ENCODE results near the gene ARTN. TPM values are rescaled to one million over a fixed set of nuclear protein-coding genes. Genes with fewer than 3 reads are reported as not detected.

ARTN gene
- total and polyA plus RNA-seq, 7 experiments from 2014 or later, result 0.51 to 2.2 (median 0.68) TPM; not detected in 2

GRCh38 chr1:43932786-43933385, 715 bp upstream of the ARTN start:
- Histone ChIP-seq H3K27ac (ENCODE audit: low read depth, low read length) (no peak overlapping the region), H3K9me3 (ENCODE audit: control insufficient read depth in 2 of 3, low read length in 3 of 3) (no peaks in the 10 kb centered on the region), H3K4me3 (ENCODE audit: low read length) (no peak overlapping the region), H3K4me1 (ENCODE audit: control insufficient read depth in 2 of 2, insufficient read depth in 2 of 2, low read length in 2 of 2) (peaks cover 0 to 9% of the 10 kb centered on the region in 2 donors), H3K36me3 (ENCODE audit: control insufficient read depth in 2 of 3, insufficient read depth in 3 of 3, low read length in 3 of 3) (no peaks in the 10 kb centered on the region), H3K27me3 (ENCODE audit: control insufficient read depth in 2 of 2, insufficient read depth in 2 of 2, low read length in 2 of 2) (peaks cover 9 to 19% of the 10 kb centered on the region in 2 donors)
- Mint-ChIP-seq H3K9me3 (no peaks in the 10 kb centered on the region), H3K36me3 (peaks cover 0 to 4% (median 0%) of the 10 kb centered on the region in 5 donors), H3K27me3 (peaks cover 21 to 29% (median 26%) of the 10 kb centered on the region in 5 donors), H3K4me1 (peaks cover 10 to 23% (median 14%) of the 10 kb centered on the region in 7 donors), H3K27ac (no peak overlapping the region), H3K4me3 (peak overlapping the region in 8 of 10 donors; percentile 13 to 70 (median 30))
- DNase-seq (no peak), ATAC-seq (no peak)
- intact Hi-C loops (cut with micrococcal nuclease), result loop anchor here in 1 of 2 donors (10.0 kb wide), 1 partner anchor 708 kb away; no protein-coding TSS in a partner anchor
- CTCF ChIA-PET, result interaction anchor here (0.7 to 3.8 kb wide), 3 partner anchors 14 to 238 kb away, joined by 5 to 50 read pairs (median 17); partner anchors contain the start of gene IPO13
- POLR2A ChIA-PET, result no interaction called here

- Mint-ChIP-seq H3K36me3 (peaks cover 0 to 4% (median 0%) of the 10 kb centered on the region in 5 donors), H3K9me3 (no peaks in the 10 kb centered on the region), H3K4me1 (peaks cover 10 to 29% (median 14%) of the 10 kb centered on the region in 7 donors), H3K27ac (no peak overlapping the region), H3K27me3 (peaks cover 21 to 29% (median 26%) of the 10 kb centered on the region in 5 donors), H3K4me3 (peak overlapping the region in 8 of 10 donors; percentile 12 to 70 (median 46))
- H3K36me3 ChIP-seq (ENCODE audit: control insufficient read depth in 2 of 3, insufficient read depth in 3 of 3, low read length in 3 of 3), result no peaks in the 10 kb centered on the region
- peaks cover 0 to 9% of the 10 kb centered on the region in 2 donors for H3K4me1 ChIP-seq (ENCODE audit: control insufficient read depth in 2 of 2, insufficient read depth in 2 of 2, low read length in 2 of 2)
- H3K27me3 ChIP-seq (ENCODE audit: control insufficient read depth in 2 of 2, insufficient read depth in 2 of 2, low read length in 2 of 2), result peaks cover 9 to 19% of the 10 kb centered on the region in 2 donors
- H3K4me3 ChIP-seq (ENCODE audit: low read length), result no peak overlapping the region
- H3K27ac ChIP-seq (ENCODE audit: low read depth, low read length), result no peak overlapping the region
- peak; percentile 82 for ATAC-seq
- intact Hi-C loops (cut with micrococcal nuclease), result loop anchor here (1.0 to 10.0 kb wide), 4 partner anchors 102 to 710 kb away; no protein-coding TSS in a partner anchor
- POLR2A ChIA-PET, result interaction anchor here (0.6 to 1.6 kb wide), 2 partner anchors 11 to 35 kb away, joined by 3 to 5 read pairs; no protein-coding TSS in a partner anchor
- DNase-seq, result peak in 6 of 9 donors; percentile 29 to 68 (median 44)
- CTCF ChIA-PET, result interaction anchor here (0.7 to 3.8 kb wide), 14 partner anchors 9 to 407 kb away, joined by 3 to 50 read pairs (median 4); partner anchors contain the start of gene IPO13
- no peaks in the 10 kb centered on the region for H3K9me3 ChIP-seq (ENCODE audit: control insufficient read depth in 2 of 3, low read length in 3 of 3)
Measured at GRCh38 chr1:43934101-43934985, 742 bp downstream of the ARTN start.

- CTCF ChIA-PET, result interaction anchor here (0.7 to 3.8 kb wide), 14 partner anchors 9 to 407 kb away, joined by 3 to 50 read pairs (median 4); partner anchors contain the start of gene IPO13
- H3K9me3 Mint-ChIP-seq, result no peaks in the 10 kb centered on the region
- peaks cover 9 to 19% of the 10 kb centered on the region in 2 donors for H3K27me3 ChIP-seq (ENCODE audit: control insufficient read depth in 2 of 2, insufficient read depth in 2 of 2, low read length in 2 of 2)
Measured at GRCh38 chr1:43934986-43935324, 1.4 kb downstream of the ARTN start.

GRCh38 chr1:43935711-43936427, 2.3 kb downstream of the ARTN start:
- intact Hi-C loops (cut with micrococcal nuclease), result loop anchor here (2.0 to 10.0 kb wide), 2 partner anchors 101 to 711 kb away; no protein-coding TSS in a partner anchor
- Mint-ChIP-seq H3K9me3 (no peaks in the 10 kb centered on the region), H3K36me3 (peaks cover 0 to 6% (median 4%) of the 10 kb centered on the region in 5 donors), H3K4me3 (peak overlapping the region in 7 of 10 donors; percentile 17 to 83 (median 53)), H3K27me3 (peaks cover 21 to 29% (median 26%) of the 10 kb centered on the region in 5 donors), H3K4me1 (peaks cover 10 to 29% (median 14%) of the 10 kb centered on the region in 7 donors), H3K27ac (no peak overlapping the region)
- ChIA-PET POLR2A (interaction anchor here (0.6 kb wide), 1 partner anchor 1467 kb away, joined by 3 read pairs; no protein-coding TSS in a partner anchor), CTCF (interaction anchor here (1.0 to 3.8 kb wide), 9 partner anchors 8 to 408 kb away, joined by 3 to 50 read pairs (median 4); partner anchors contain the start of gene IPO13)
- no peak overlapping the region for H3K4me3 ChIP-seq (ENCODE audit: low read length)
- no peaks in the 10 kb centered on the region for H3K9me3 ChIP-seq (ENCODE audit: control insufficient read depth in 2 of 3, low read length in 3 of 3)
- H3K27ac ChIP-seq (ENCODE audit: low read depth, low read length), result no peak overlapping the region
- H3K36me3 ChIP-seq (ENCODE audit: control insufficient read depth in 2 of 3, insufficient read depth in 3 of 3, low read length in 3 of 3), result no peaks in the 10 kb centered on the region
- ATAC-seq, result no peak
- H3K4me1 ChIP-seq (ENCODE audit: control insufficient read depth in 2 of 2, insufficient read depth in 2 of 2, low read length in 2 of 2), result peaks cover 0 to 9% of the 10 kb centered on the region in 2 donors
- peaks cover 9 to 19% of the 10 kb centered on the region in 2 donors for H3K27me3 ChIP-seq (ENCODE audit: control insufficient read depth in 2 of 2, insufficient read depth in 2 of 2, low read length in 2 of 2)
- no peak for DNase-seq

More at GRCh38 chr1:43934986-43935324, 1.4 kb downstream of the ARTN start:
- peaks cover 0 to 5% (median 4%) of the 10 kb centered on the region in 5 donors for H3K36me3 Mint-ChIP-seq
- H3K27me3 Mint-ChIP-seq, result peaks cover 21 to 29% (median 26%) of the 10 kb centered on the region in 5 donors
- H3K9me3 ChIP-seq (ENCODE audit: control insufficient read depth in 2 of 3, low read length in 3 of 3), result no peaks in the 10 kb centered on the region
- ATAC-seq (no peak), DNase-seq (no peak)
- peaks cover 10 to 29% (median 14%) of the 10 kb centered on the region in 7 donors for H3K4me1 Mint-ChIP-seq
- H3K27ac Mint-ChIP-seq, result no peak overlapping the region
- H3K4me3 ChIP-seq (ENCODE audit: low read length), result no peak overlapping the region
- POLR2A ChIA-PET, result interaction anchor here (0.6 to 1.6 kb wide), 2 partner anchors 11 to 36 kb away, joined by 3 to 5 read pairs; no protein-coding TSS in a partner anchor
- intact Hi-C loops (cut with micrococcal nuclease), result loop anchor here (1.0 to 10.0 kb wide), 4 partner anchors 102 to 710 kb away; no protein-coding TSS in a partner anchor
- no peaks in the 10 kb centered on the region for H3K36me3 ChIP-seq (ENCODE audit: control insufficient read depth in 2 of 3, insufficient read depth in 3 of 3, low read length in 3 of 3)
- H3K4me3 Mint-ChIP-seq, result peak overlapping the region in 2 of 10 donors; percentile 30 to 45
- H3K4me1 ChIP-seq (ENCODE audit: control insufficient read depth in 2 of 2, insufficient read depth in 2 of 2, low read length in 2 of 2), result peaks cover 0 to 9% of the 10 kb centered on the region in 2 donors
- no peak overlapping the region for H3K27ac ChIP-seq (ENCODE audit: low read depth, low read length)

GRCh38 chr1:43936431-43937151, 3.0 kb downstream of the ARTN start:
- peak in 1 of 9 donors; percentile 33 for DNase-seq
- peaks cover 0 to 9% of the 10 kb centered on the region in 2 donors for H3K4me1 ChIP-seq (ENCODE audit: control insufficient read depth in 2 of 2, insufficient read depth in 2 of 2, low read length in 2 of 2)
- POLR2A ChIA-PET, result no interaction called here
- H3K4me3 Mint-ChIP-seq, result peak overlapping the region in 8 of 10 donors; percentile 20 to 83 (median 58)
- peaks cover 10 to 29% (median 14%) of the 10 kb centered on the region in 7 donors for H3K4me1 Mint-ChIP-seq
- H3K36me3 Mint-ChIP-seq, result peaks cover 0 to 6% (median 4%) of the 10 kb centered on the region in 5 donors
- H3K9me3 ChIP-seq (ENCODE audit: control insufficient read depth in 2 of 3, low read length in 3 of 3), result no peaks in the 10 kb centered on the region
- no peaks in the 10 kb centered on the region for H3K9me3 Mint-ChIP-seq
- peaks cover 9 to 19% of the 10 kb centered on the region in 2 donors for H3K27me3 ChIP-seq (ENCODE audit: control insufficient read depth in 2 of 2, insufficient read depth in 2 of 2, low read length in 2 of 2)
- peaks cover 21 to 29% (median 26%) of the 10 kb centered on the region in 5 donors for H3K27me3 Mint-ChIP-seq
- H3K4me3 ChIP-seq (ENCODE audit: low read length), result no peak overlapping the region
- intact Hi-C loops (cut with micrococcal nuclease), result loop anchor here in 1 of 2 donors (10.0 kb wide), 1 partner anchor 712 kb away; no protein-coding TSS in a partner anchor
- CTCF ChIA-PET, result no interaction called here
- H3K36me3 ChIP-seq (ENCODE audit: control insufficient read depth in 2 of 3, insufficient read depth in 3 of 3, low read length in 3 of 3), result no peaks in the 10 kb centered on the region
- no peak overlapping the region for H3K27ac Mint-ChIP-seq
- H3K27ac ChIP-seq (ENCODE audit: low read depth, low read length), result no peak overlapping the region
- peak; percentile 30 for ATAC-seq

All from naive thymus-derived CD4-positive, alpha-beta T cell (primary cell).